ENCODE data around the gene DDX20. TPM values are rescaled to one million over a fixed set of nuclear protein-coding genes. Genes with fewer than 3 reads are reported as not detected.

DDX20 gene
- total and polyA plus RNA-seq, 3 donors from 2014 or later, result 86.3 to 168 (median 148) TPM

DNA sequence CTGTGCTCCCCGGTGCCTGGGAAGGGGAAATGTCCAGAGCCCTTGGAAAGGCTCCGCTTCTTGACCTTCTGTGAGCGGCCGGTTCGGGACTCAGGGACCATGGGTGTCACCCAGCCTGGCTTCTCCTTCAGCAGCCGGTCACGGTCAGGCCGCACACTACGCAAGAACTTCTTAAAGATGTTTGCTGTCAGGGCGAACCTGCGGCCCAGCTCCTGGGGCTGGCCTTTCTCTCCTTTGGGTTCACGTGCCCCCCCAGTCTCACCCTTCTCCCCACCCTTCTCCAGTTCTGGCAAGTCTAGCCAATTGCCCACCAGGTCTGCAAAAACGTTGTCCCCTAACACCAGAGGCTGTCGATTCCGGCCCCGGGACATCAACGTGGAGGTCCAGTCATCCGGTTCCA is 28.6 kb upstream of the DDX20 start:
- 87 to 93% methylated on average over 8 to 18 of the region's 18 CpGs for WGBS, 2 donors

DNA sequence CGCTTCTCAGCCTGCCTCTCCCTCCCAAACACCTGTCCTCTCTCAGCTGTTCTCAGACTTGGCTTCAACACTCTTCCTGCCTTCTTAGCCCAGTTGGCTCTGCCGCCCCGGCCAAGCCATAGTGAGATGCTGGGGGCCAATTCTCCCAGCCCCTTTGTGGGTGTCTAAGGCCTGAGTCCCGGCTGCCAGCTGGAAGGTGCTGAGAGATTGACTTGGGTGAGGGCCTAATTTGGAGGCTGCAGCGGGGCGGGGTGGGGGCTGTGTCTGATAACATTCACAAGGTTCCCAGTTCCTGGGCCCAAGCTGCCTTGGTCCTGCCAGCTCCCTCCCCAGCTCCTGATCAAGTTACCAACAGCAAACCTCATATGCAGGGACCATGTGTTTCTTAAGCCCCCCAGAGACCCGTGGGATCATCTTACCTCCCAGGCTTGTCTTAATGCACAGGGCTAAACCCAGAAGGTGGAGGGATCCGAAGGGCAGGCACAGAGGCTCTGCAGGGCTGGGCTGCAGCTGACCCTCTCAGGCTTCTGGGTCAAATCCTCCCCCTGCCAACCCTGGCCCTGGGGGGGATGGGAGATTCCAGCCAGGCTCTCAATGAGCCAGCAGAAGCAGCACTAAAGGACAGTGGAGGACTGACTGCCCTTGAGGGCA is 26.3 kb upstream of the DDX20 start:
- intact Hi-C loops (cut with DNase I; ENCODE audit: low total_unique reads), result no loop called here
- Histone ChIP-seq H3K4me1 (peaks cover 27% of the 10 kb centered on the region), H3K27me3 (no peaks in the 10 kb centered on the region), H3K36me3 (ENCODE audit: low read depth, missing control alignments) (no peaks in the 10 kb centered on the region), H3K4me3 (no peak overlapping the region), H3K9me3 (no peaks in the 10 kb centered on the region), H3K27ac (no peak overlapping the region)
- 58 to 66% methylated on average over 6 to 8 of the region's 8 CpGs for WGBS, 2 donors
- TF ChIP-seq POLR2A (IDR thresholded peaks at IDR 0.05), result no peak
- no peak for TF ChIP-seq CTCF (IDR thresholded peaks at IDR 0.05)
- DNase-seq, result no peak

More for the DNA sequence above, 28.6 kb upstream of the DDX20 start:
- no peak overlapping the region for H3K27ac ChIP-seq
- H3K4me1 ChIP-seq, result peaks cover 21% of the 10 kb centered on the region
- no peak for DNase-seq
- no peaks in the 10 kb centered on the region for H3K9me3 ChIP-seq
- no peak overlapping the region for H3K4me3 ChIP-seq
- TF ChIP-seq POLR2A (IDR thresholded peaks at IDR 0.05), result no peak
- no peak for TF ChIP-seq CTCF (IDR thresholded peaks at IDR 0.05)
- no peaks in the 10 kb centered on the region for H3K27me3 ChIP-seq
- intact Hi-C loops (cut with DNase I; ENCODE audit: low total_unique reads), result no loop called here
- H3K36me3 ChIP-seq (ENCODE audit: low read depth, missing control alignments), result no peaks in the 10 kb centered on the region

GRCh38 chr1:111729946-111730681 is 25.6 kb upstream of the DDX20 start:
- peaks cover 22% of the 10 kb centered on the region for H3K4me1 ChIP-seq
- no peak overlapping the region for H3K27ac ChIP-seq
- no peak for DNase-seq
- no peaks in the 10 kb centered on the region for H3K27me3 ChIP-seq
- WGBS, 2 donors, result 70 to 75% methylated on average over 7 of the region's 7 CpGs
- no peaks in the 10 kb centered on the region for H3K36me3 ChIP-seq (ENCODE audit: low read depth, missing control alignments)
- intact Hi-C loops (cut with DNase I; ENCODE audit: low total_unique reads), result no loop called here
- H3K9me3 ChIP-seq, result no peaks in the 10 kb centered on the region
- no peak overlapping the region for H3K4me3 ChIP-seq
- TF ChIP-seq CTCF (IDR thresholded peaks at IDR 0.05), result no peak
- no peak for TF ChIP-seq POLR2A (IDR thresholded peaks at IDR 0.05)

DNA sequence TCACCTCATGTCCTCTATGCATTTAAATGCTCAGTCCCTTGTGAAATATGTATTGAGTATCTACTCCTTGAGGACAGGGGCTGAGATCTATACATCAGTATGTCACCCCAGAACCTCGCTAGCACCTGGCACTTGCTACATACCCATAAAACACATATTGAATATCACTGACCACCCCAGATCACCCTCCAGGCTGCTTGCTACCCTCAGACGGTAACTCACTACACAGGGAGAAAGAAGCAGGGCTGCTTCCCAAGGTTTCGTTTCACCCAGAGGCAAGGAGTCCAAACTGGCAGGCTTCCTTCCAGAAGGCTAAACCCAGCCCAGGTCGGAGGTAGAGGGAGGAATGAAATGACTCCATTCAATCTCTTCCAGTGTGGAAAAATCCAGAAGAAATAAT is 25.0 kb upstream of the DDX20 start:
- 89 to 92% methylated on average over 4 of the region's 4 CpGs for WGBS, 2 donors
- Histone ChIP-seq H3K4me3 (no peak overlapping the region), H3K4me1 (peaks cover 25% of the 10 kb centered on the region), H3K36me3 (ENCODE audit: low read depth, missing control alignments) (no peaks in the 10 kb centered on the region), H3K27me3 (no peaks in the 10 kb centered on the region), H3K27ac (no peak overlapping the region), H3K9me3 (no peaks in the 10 kb centered on the region)
- no peak for DNase-seq
- intact Hi-C loops (cut with DNase I; ENCODE audit: low total_unique reads), result no loop called here
- TF ChIP-seq POLR2A (IDR thresholded peaks at IDR 0.05) (no peak), CTCF (IDR thresholded peaks at IDR 0.05) (no peak)
